NAMALWA (cell line): ENCODE results near the gene AQP12B.
"Not testable (repeated sequence)": the region's sequence is repeated elsewhere in the genome, so short reads cannot be mapped to it uniquely, and the experiment has no call there.

Experiments used
- DNase-seq: peaks from one replicate; pipeline ENCODE4 v3.0.0-alpha.2; 2015; ENCODE audit warnings: low spot score

Gene AQP12B

GRCh38 chr2:240682431-240683224, at the start of gene AQP12B:
Gene AQP12B (minus strand): TSS chr2:240682885. CDS start chr2:240682837, 48 bp downstream.
- DNase-seq: not testable (repeated sequence)

- DNase-seq: no peak
Observed at GRCh38 chr2:240732184-240732583, 49.5 kb upstream of the AQP12B start.

DNA sequence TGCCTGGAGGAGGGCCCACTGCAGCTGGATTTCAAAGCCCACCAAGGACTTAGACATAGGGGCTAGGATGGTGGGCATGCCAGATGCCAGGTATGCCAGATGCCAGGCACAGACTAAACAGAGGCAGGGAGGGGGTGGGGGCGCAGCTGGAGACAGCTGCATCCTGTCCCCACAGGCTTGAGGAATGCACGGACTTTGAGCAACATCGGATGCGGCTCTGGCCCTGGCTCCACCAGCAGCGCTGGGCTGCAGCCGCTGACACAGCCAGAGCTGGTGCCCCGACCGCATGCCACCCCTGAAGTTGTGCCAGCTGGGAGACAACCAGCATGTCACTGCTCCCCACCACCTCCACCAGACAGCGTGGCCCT, 48.5 kb upstream of the AQP12B start:
- no peak for DNase-seq

GRCh38 chr2:240730501-240731177, 48.0 kb upstream of the AQP12B start:
- DNase-seq: no peak

- DNase-seq: no peak
Observed at GRCh38 chr2:240728827-240729226, 46.1 kb upstream of the AQP12B start.

DNA sequence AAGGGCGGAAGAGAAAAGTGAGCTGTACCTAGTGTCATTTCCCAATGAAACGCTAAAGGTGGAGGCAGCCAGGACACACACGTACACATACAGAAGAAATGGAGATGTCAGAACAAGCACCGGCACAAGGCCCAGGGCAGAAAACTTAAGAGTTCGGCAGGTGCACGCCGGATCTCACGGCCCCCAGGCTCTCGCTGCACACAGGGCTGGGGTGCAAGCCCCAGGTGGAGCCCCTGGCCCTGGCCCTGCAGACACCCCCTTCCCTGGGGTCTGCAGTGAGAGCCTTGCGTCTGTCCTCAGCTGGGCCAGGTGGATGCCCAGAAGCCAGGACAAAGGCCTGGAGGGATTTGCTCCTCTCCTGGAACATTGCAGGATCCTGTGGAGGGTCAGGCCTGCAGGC, 45.7 kb upstream of the AQP12B start:
- no peak for DNase-seq

DNA sequence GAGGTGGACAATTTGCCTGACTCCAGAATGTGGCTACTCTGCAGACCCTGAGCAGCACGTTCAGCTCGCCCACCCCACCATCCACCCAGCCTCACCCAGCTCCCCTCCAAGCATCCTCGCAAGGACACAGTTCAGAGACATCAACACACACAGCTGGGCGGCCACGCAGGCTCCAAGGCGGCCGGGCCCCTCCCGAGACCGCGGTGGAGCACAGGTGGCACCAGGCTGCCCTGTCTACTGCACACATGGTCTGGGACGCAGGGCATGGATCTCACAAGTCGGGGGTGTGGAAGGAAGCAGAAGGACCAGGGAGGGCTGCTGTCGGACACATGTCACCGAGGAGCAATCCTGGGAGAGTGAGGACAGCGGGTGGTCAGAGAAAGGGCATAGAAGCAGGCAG, 45.2 kb upstream of the AQP12B start:
- no peak for DNase-seq

GRCh38 chr2:240727439-240727838, 44.8 kb upstream of the AQP12B start:
- no peak for DNase-seq

GRCh38 chr2:240726876-240727275, 44.2 kb upstream of the AQP12B start:
- DNase-seq: no peak

DNA sequence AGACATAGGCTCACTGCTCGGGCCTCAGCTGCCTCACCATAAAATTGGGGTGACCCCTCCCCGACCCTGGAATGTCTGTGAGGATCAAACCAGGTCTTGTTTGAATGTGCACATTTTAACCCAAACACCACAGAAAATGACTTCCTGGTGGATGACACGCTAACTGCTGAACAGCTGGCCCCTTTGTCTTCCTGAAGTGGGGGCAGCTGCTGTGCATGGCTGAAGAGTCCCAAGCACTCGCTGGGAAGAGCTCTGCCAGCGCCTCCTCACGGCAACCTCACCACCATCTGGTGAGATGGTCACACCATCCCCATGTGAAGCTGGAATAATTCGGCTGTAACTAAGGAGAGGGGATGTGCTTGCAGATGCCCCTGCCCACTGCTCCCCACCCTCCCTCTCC, 43.0 kb upstream of the AQP12B start:
- no peak for DNase-seq

GRCh38 chr2:240725266-240725665, 42.6 kb upstream of the AQP12B start:
- no peak for DNase-seq

- no peak for DNase-seq
Observed at GRCh38 chr2:240724431-240724830, 41.7 kb upstream of the AQP12B start.

- no peak for DNase-seq
Observed at GRCh38 chr2:240723851-240724250, 41.2 kb upstream of the AQP12B start.

GRCh38 chr2:240722796-240723735, 40.4 kb upstream of the AQP12B start:
- no peak for DNase-seq

DNA sequence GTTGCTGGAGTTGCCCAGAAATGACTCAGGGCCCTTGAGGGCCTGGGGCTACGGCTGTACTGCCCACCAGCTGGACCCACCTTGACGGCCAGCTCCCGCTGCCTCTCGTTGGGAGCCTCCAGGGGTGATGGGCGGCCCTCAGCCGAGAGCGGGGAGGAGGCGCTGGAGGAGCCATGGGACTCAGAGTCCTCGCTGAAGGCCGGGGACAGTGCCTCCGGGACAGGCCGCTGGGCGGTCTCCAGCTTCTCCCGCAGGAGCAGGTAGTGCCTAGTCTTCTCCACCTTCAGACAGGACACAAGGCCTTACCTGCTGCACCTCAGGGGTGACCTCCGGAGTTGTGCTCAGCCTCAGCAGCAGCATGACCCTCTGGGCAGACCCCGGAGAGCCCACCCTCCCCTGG, 39.7 kb upstream of the AQP12B start:
- no peak for DNase-seq

- no peak for DNase-seq
Observed at GRCh38 chr2:240721596-240722180, 39.0 kb upstream of the AQP12B start.

GRCh38 chr2:240720686-240721595, 38.3 kb upstream of the AQP12B start:
- no peak for DNase-seq

- DNase-seq: no peak
Observed at GRCh38 chr2:240719676-240720545, 37.2 kb upstream of the AQP12B start.

GRCh38 chr2:240718896-240719490, 36.3 kb upstream of the AQP12B start:
- DNase-seq: no peak
